BJ (cell line): ENCODE data around the gene ZNF331. TPM values are rescaled to one million over a fixed set of nuclear protein-coding genes. Genes with fewer than 3 reads are reported as not detected.
A peak's percentile ranks its signal among the peaks of the same experiment; 100 is the strongest.

ENCODE experiments used
- CTCF ChIA-PET: fragments of 350-600 bp; formaldehyde crosslinking; extraction: SDS; loops from one replicate; lab custom pipeline; 2021; ENCODE audit warnings: antibody characterized with exemption, inconsistent platforms; lab: Yijun Ruan, JAX
- POLR2A ChIA-PET: fragments of 300-600 bp; sonication (Branson Sonifier 250); formaldehyde crosslinking; extraction: SDS; loops from one replicate; lab custom pipeline; 2021; ENCODE audit warnings: antibody characterized with exemption; lab: Charles Lee
- DNase-seq: peaks from one replicate; pipeline ENCODE4 v3.0.0-alpha.2; 2011; ENCODE audit warnings: low read depth
- H3K27me3 ChIP-seq: 2 replicates; pipeline ENCODE4 v1.6.0; 2011; ENCODE audit warnings: low read length; ENCODE audit not compliant: control insufficient read depth, insufficient read depth
- H3K36me3 ChIP-seq: 2 replicates; pipeline ENCODE4 v1.5.1; 2011; ENCODE audit warnings: low read length; ENCODE audit not compliant: control insufficient read depth, insufficient read depth
- H3K4me3 ChIP-seq: 2 replicates; pipeline ENCODE4 v1.5.1; 2011; ENCODE audit warnings: low read depth, mild to moderate bottlenecking, control low read depth, low read length
- CTCF ChIP-seq: IDR thresholded peaks from 2 replicates; pipeline ENCODE4 v1.5.1; 2011; ENCODE audit warnings: low read depth, mild to moderate bottlenecking, control low read depth, inconsistent platforms, low read length, moderate library complexity; ENCODE audit not compliant: insufficient read depth
- polyA plus RNA-seq: library from polyadenylated mRNA; depleted of rRNA; stranded (reverse); fragments of >200 nt; gene quantifications from 2 replicates; pipeline ENCODE4 v1.2.3, GENCODE V29; 2011

ZNF331 gene
- polyA plus RNA-seq, 1 experiment = 4.8 TPM

GRCh38 chr19:53545271-53546065, 7.5 kb downstream of the ZNF331 start:
- ChIA-PET POLR2A (no interaction called here), CTCF (no interaction called here)
- Histone ChIP-seq H3K36me3 (no peaks in the 10 kb centered on the region), H3K4me3 (no peak overlapping the region), H3K27me3 (no peaks in the 10 kb centered on the region)
- no peak for TF ChIP-seq CTCF
- DNase-seq = peak; percentile 79

- no peak for DNase-seq
- POLR2A ChIA-PET = no interaction called here
These were observed 9.0 kb downstream of the ZNF331 start for GRCh38 chr19:53546758-53547513.

GRCh38 chr19:53549340-53549739, 11.4 kb downstream of the ZNF331 start:
- Histone ChIP-seq H3K36me3 (no peaks in the 10 kb centered on the region), H3K27me3 (no peaks in the 10 kb centered on the region), H3K4me3 (no peak overlapping the region)
- peak; percentile 75 for DNase-seq
- no peak for TF ChIP-seq CTCF
- ChIA-PET POLR2A (no interaction called here), CTCF (no interaction called here)

More at GRCh38 chr19:53546758-53547513, 9.0 kb downstream of the ZNF331 start:
- CTCF ChIA-PET = no interaction called here
- no peak for TF ChIP-seq CTCF
- Histone ChIP-seq H3K27me3 (no peaks in the 10 kb centered on the region), H3K36me3 (no peaks in the 10 kb centered on the region), H3K4me3 (no peak overlapping the region)

GRCh38 chr19:53552001-53552721, 14.2 kb downstream of the ZNF331 start:
- TF ChIP-seq CTCF = no peak
- POLR2A ChIA-PET = no interaction called here
- CTCF ChIA-PET = no interaction called here
- no peak overlapping the region for H3K4me3 ChIP-seq
- no peaks in the 10 kb centered on the region for H3K27me3 ChIP-seq
- no peaks in the 10 kb centered on the region for H3K36me3 ChIP-seq
- DNase-seq = no peak

GRCh38 chr19:53553156-53553555, 15.2 kb downstream of the ZNF331 start:
- Histone ChIP-seq H3K27me3 (no peaks in the 10 kb centered on the region), H3K4me3 (no peak overlapping the region), H3K36me3 (no peaks in the 10 kb centered on the region)
- POLR2A ChIA-PET = no interaction called here
- no peak for TF ChIP-seq CTCF
- CTCF ChIA-PET = no interaction called here
- no peak for DNase-seq
